Fibroblast of mammary gland (primary cell): ENCODE results near the gene ELMO1.

Source experiments
- DNase-seq: peaks from one replicate; pipeline ENCODE4 v3.0.0-alpha.2; 2010; ENCODE audit warnings: low read depth
- H3K4me3 ChIP-seq: 2 replicates; pipeline ENCODE4 v1.5.1; 2011; ENCODE audit warnings: low read depth, mild to moderate bottlenecking, low read length, moderate library complexity; ENCODE audit not compliant: control insufficient read depth
- TF ChIP-seq, protein P1 (sequence below): conservative IDR thresholded peaks from 2 replicates; pipeline ENCODE4 v1.5.1; 2011; ENCODE audit warnings: low read depth, low read length, inconsistent platforms; ENCODE audit not compliant: control insufficient read depth, insufficient read depth

Gene ELMO1

DNA sequence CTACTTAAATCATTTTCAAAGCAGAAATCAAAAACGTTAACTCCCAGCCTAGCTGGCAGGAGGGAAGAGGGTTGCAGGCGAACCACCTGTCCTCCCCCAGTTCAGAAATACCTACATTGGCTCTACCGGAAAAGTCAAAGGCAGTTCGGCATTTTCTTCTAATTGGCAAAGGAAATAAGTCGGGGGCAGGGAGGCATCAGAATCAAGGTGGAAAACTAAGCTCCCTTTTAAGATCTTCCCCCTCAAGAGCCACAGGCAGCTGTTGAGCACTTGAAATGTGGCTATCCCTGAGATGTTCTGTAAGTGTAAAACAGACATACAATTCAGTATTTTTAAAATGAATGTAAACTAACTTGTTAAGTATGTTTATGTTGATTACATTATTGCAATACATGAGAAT, 957 bp upstream of the ELMO1 start:
- TF ChIP-seq, protein P1, sequence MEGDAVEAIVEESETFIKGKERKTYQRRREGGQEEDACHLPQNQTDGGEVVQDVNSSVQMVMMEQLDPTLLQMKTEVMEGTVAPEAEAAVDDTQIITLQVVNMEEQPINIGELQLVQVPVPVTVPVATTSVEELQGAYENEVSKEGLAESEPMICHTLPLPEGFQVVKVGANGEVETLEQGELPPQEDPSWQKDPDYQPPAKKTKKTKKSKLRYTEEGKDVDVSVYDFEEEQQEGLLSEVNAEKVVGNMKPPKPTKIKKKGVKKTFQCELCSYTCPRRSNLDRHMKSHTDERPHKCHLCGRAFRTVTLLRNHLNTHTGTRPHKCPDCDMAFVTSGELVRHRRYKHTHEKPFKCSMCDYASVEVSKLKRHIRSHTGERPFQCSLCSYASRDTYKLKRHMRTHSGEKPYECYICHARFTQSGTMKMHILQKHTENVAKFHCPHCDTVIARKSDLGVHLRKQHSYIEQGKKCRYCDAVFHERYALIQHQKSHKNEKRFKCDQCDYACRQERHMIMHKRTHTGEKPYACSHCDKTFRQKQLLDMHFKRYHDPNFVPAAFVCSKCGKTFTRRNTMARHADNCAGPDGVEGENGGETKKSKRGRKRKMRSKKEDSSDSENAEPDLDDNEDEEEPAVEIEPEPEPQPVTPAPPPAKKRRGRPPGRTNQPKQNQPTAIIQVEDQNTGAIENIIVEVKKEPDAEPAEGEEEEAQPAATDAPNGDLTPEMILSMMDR, result no peak
- no peak overlapping the region for H3K4me3 ChIP-seq
- DNase-seq, result no peak

DNA sequence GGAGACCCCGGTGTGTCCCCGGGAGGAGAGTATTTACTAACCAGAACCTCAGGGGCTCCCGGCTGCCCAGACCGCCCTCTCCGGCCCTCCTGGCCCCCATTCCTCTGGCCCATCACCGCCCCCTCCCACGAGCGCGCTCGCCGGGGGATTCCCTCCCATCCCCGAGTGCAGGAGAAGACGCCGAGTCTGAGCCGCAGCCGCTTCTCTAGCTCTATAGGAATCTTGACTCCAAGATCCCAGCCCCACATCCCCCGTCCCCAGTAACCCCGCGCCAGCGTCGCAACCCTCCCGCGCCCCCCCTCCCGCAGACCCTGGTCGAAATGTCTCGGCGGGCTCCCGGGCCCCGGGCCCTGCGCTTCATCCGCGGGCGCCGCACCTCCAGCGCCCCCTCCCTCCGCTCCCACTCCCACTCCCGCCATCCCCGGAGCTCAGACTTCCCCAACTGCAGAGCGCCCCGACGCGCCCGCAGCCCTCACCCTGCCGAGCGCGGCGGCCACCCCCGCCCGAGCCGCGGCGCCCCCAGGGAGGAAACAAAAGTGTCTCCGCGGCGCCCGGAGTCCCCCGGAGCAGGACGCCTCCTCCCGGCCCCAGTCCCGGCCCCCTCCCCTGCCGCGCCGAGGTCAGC, 541 bp downstream of the ELMO1 start:
- peak overlapping the region; percentile 30 for H3K4me3 ChIP-seq
- no peak for DNase-seq
- TF ChIP-seq, protein P1, result no peak

DNA sequence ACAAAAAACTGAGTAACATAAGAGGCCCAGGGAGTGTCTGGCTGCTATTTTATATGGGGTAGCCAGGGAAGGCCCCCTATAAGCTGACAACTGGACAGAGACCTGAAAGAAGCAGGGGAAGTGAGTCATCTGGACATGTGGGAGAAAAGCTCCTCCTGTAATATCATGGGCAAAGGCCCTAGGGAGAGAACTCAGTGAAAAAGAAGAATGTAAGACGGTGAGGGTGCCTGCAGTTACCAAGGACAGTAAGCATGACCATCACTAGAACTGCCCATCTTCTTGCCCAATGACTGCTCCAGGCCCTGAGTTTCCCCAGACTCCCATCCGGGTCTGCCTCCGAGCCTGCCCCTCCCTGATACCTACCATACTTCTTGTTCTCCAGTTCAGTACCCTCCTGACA, 2.3 kb downstream of the ELMO1 start:
- H3K4me3 ChIP-seq, result no peak overlapping the region
- TF ChIP-seq, protein P1, result no peak
- no peak for DNase-seq

DNA sequence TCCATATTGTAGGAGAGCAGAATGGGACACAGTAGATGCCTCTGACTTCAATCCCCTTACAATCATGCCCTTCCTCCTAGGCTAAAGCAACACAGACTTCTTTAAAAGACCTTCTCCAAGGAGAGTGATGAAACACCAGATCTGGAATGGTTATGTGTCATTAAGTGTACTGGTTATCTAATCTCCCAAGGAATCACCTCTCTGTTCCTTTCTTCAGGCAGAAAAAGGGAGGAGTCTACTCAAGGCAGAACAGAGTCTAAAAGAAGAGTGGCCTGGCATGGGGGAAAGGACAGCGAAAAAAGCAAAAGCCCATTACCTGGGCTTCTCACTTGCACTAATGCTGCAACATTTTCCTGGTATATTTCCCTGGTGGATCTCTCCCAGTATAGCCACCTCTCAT, 2.9 kb downstream of the ELMO1 start:
- H3K4me3 ChIP-seq, result no peak overlapping the region
- no peak for DNase-seq
- TF ChIP-seq, protein P1, result no peak

DNA sequence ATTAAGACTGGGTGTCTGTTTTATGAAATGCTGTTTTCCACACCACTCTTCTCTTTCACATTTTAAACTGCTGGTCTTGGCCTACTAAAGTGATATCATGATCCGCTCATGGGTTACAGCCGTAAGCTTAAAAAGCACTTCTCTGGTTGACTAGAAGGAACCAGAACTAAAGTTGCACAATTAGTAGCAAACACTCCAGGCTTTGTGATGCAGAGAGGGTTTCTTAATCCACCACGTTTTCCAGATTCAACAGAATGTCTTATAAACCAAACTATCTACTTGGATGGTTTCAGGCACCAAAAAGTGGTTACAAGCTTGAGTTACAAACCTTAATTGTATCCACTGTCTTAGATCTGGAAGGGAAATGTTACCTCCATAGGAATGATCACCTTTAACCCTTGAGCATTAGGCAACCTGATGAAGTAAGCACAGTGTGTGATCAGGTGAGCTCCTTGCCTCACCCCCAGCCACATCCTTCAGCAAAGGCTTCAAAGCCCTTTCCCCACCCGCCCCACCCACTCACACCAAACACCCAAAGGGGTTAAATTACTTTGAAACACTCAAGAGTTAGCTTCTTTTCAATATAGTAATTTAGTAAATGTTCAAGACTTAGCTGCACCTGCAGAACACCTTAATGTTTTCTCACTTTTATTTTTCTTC, 3.5 kb downstream of the ELMO1 start:
- no peak for DNase-seq
- no peak overlapping the region for H3K4me3 ChIP-seq
- TF ChIP-seq, protein P1, result no peak

DNA sequence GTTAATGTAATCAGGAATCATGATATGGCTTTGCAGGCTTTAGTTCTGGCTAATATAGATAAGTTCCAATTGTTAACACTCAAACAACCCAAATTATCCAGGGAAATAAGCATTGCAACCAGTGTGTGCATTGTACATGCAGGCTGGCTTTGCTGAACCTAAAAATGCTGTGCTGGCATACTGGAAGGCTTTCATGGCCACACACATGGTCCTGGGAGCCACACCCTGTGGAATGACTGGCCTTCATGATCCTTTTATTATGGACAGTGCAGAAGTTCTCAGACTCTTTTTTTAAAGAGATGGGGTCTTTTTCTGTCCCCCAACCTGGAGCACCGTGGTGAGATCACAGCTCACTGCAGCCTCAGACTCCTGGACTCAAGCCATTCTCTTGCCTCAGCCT, 5.0 kb downstream of the ELMO1 start:
- no peak for DNase-seq
- TF ChIP-seq, protein P1, result no peak
- H3K4me3 ChIP-seq, result no peak overlapping the region
